Astrocyte (in vitro differentiated cells and primary cell): ENCODE results near the gene RAD51AP1. TPM values are rescaled to one million over a fixed set of nuclear protein-coding genes. Genes with fewer than 3 reads are reported as not detected.

Experiments
- DNase-seq: peaks from one replicate; pipeline ENCODE4 v3.0.0-alpha.2; 2010; ENCODE audit warnings: low read depth
- FAIRE-seq: peaks from 2 replicates; lab custom pipeline; 2011; peaks lifted over from hg19 to GRCh38; lab: Jason Lieb, UNC
- H2AFZ ChIP-seq: 2 replicates; pipeline ENCODE4 v1.6.0; 2012; ENCODE audit warnings: low read depth, low read length, inconsistent platforms
- H3K27ac ChIP-seq: 2 replicates; pipeline ENCODE4 v1.5.1; 2011; ENCODE audit warnings: low read depth, low read length, inconsistent platforms
- H3K27me3 ChIP-seq: 2 replicates; pipeline ENCODE4 v1.6.0; 2011; ENCODE audit warnings: low read length, inconsistent platforms; ENCODE audit not compliant: insufficient read depth
- H3K36me3 ChIP-seq: 2 replicates; pipeline ENCODE4 v1.5.1; 2011; ENCODE audit warnings: low read length, inconsistent platforms; ENCODE audit not compliant: insufficient read depth
- H3K4me1 ChIP-seq: 2 replicates; pipeline ENCODE4 v1.5.1; 2011; ENCODE audit warnings: low read length, inconsistent platforms; ENCODE audit not compliant: insufficient read depth
- H3K4me2 ChIP-seq: 2 replicates; pipeline ENCODE4 v1.6.0; 2012; ENCODE audit warnings: low read length, inconsistent platforms
- H3K4me3 ChIP-seq: 2 replicates; pipeline ENCODE4 v1.5.1; 2011; ENCODE audit warnings: low read depth, mild to moderate bottlenecking, low read length, inconsistent platforms; ENCODE audit not compliant: insufficient read depth
- H3K79me2 ChIP-seq: 2 replicates; pipeline ENCODE4 v1.6.0; 2012; ENCODE audit warnings: mild to moderate bottlenecking, low read length, inconsistent platforms; ENCODE audit not compliant: insufficient read depth
- H3K9ac ChIP-seq: 2 replicates; pipeline ENCODE4 v1.6.0; 2012; ENCODE audit warnings: mild to moderate bottlenecking, low read length, inconsistent platforms
- H3K9me3 ChIP-seq: 2 replicates; pipeline ENCODE4 v1.5.1; 2012; ENCODE audit warnings: low read depth, mild to moderate bottlenecking, low read length, inconsistent platforms; ENCODE audit not compliant: insufficient read depth
- H4K20me1 ChIP-seq: 2 replicates; pipeline ENCODE4 v1.6.0; 2012; ENCODE audit warnings: low read length, inconsistent platforms; ENCODE audit not compliant: insufficient read depth
- H3K27ac Mint-ChIP-seq: one replicate; pipeline ENCODE4 v1.8.0; 2021; ENCODE audit warnings: mild to moderate bottlenecking, mixed read lengths; ENCODE audit not compliant: unreplicated experiment
- H3K27me3 Mint-ChIP-seq: one replicate; pipeline ENCODE4 v1.8.0; 2021; ENCODE audit warnings: low read depth, mixed read lengths; ENCODE audit not compliant: unreplicated experiment
- H3K36me3 Mint-ChIP-seq: one replicate; pipeline ENCODE4 v1.8.0; 2021; ENCODE audit warnings: low read depth, mixed read lengths; ENCODE audit not compliant: unreplicated experiment
- H3K4me1 Mint-ChIP-seq: one replicate; pipeline ENCODE4 v1.8.0; 2021; ENCODE audit warnings: low read depth, mixed read lengths; ENCODE audit not compliant: unreplicated experiment
- H3K4me3 Mint-ChIP-seq: one replicate; pipeline ENCODE4 v1.8.0; 2021; ENCODE audit warnings: mild to moderate bottlenecking, moderate library complexity, mixed read lengths; ENCODE audit not compliant: unreplicated experiment
- H3K9me3 Mint-ChIP-seq: one replicate; pipeline ENCODE4 v1.8.0; 2021; ENCODE audit warnings: mild to moderate bottlenecking, mixed read lengths; ENCODE audit not compliant: unreplicated experiment
- EZH2 ChIP-seq: IDR thresholded peaks from 2 replicates; pipeline ENCODE4 v1.6.1; 2012; ENCODE audit warnings: mild to moderate bottlenecking, low read length, inconsistent platforms; ENCODE audit not compliant: insufficient read depth
- total RNA-seq: library from RNA; stranded (reverse); gene quantifications from 2 replicates; pipeline ENCODE4 v1.2.1, GENCODE V29; 2021
- TF ChIP-seq, protein P1 (sequence below): IDR thresholded peaks from 2 replicates; pipeline ENCODE4 v1.5.1; 2011; ENCODE audit warnings: low read depth, mild to moderate bottlenecking, inconsistent platforms, low read length, moderate library complexity; ENCODE audit not compliant: insufficient read depth

RAD51AP1 gene
- total RNA-seq, 1 donor from 2014 or later, result 5.3 TPM

DNA sequence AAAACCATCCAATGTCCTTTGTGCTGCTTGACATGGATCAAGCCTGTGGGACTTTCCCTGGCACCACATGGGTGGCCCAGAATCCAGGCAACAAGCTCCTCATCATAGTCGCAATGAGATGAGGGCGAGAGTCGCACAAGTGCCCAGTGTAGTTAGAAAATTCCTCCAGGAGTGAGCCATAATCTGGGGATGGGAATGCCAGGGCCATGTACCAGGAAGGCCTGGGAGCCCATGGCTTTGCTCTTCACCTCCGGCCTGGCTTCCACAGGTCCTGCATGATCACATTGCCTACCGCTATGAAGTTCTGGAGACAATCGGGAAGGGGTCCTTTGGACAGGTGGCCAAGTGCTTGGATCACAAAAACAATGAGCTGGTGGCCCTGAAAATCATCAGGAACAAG is 57.2 kb downstream of the RAD51AP1 start:
- DNase-seq, result no peak
- Mint-ChIP-seq H3K27ac (no peak overlapping the region), H3K9me3 (no peaks in the 10 kb centered on the region), H3K36me3 (no peaks in the 10 kb centered on the region), H3K4me1 (no peaks in the 10 kb centered on the region), H3K27me3 (peaks cover 19% of the 10 kb centered on the region), H3K4me3 (no peak overlapping the region)
- H3K79me2 ChIP-seq, result no peaks in the 10 kb centered on the region
- no peaks in the 10 kb centered on the region for H3K4me1 ChIP-seq
- H3K9me3 ChIP-seq, result no peaks in the 10 kb centered on the region
- H3K4me3 ChIP-seq, result no peak overlapping the region
- no peaks in the 10 kb centered on the region for H4K20me1 ChIP-seq
- no peak overlapping the region for H2AFZ ChIP-seq
- FAIRE-seq, result no peak
- TF ChIP-seq, protein P1, sequence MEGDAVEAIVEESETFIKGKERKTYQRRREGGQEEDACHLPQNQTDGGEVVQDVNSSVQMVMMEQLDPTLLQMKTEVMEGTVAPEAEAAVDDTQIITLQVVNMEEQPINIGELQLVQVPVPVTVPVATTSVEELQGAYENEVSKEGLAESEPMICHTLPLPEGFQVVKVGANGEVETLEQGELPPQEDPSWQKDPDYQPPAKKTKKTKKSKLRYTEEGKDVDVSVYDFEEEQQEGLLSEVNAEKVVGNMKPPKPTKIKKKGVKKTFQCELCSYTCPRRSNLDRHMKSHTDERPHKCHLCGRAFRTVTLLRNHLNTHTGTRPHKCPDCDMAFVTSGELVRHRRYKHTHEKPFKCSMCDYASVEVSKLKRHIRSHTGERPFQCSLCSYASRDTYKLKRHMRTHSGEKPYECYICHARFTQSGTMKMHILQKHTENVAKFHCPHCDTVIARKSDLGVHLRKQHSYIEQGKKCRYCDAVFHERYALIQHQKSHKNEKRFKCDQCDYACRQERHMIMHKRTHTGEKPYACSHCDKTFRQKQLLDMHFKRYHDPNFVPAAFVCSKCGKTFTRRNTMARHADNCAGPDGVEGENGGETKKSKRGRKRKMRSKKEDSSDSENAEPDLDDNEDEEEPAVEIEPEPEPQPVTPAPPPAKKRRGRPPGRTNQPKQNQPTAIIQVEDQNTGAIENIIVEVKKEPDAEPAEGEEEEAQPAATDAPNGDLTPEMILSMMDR, result no peak
- TF ChIP-seq EZH2, result no peak
- H3K9ac ChIP-seq, result no peak overlapping the region
- H3K27me3 ChIP-seq, result no peaks in the 10 kb centered on the region
- no peak overlapping the region for H3K27ac ChIP-seq
- H3K4me2 ChIP-seq, result no peak overlapping the region
- H3K36me3 ChIP-seq, result no peaks in the 10 kb centered on the region

DNA sequence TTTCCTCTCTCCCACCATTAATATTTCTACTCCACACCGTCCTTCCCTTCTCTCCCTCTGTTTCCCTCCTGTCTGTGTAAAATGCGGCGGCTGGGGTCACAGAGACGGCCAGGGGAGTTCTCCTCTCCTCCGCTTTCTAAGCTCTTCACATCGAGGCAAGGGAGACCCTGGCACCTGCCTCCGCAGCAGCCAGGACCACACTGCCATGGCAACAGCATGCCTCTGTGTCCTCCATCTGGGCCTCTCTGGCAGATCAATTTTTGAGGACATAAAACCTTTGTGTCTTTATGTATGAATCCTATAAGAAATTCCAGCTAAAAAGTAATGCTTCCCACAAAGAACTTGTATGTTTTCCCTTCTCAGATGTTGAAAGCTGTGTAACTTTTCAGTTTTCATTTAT is 64.7 kb downstream of the RAD51AP1 start:
- Histone ChIP-seq H3K4me3 (no peak overlapping the region), H3K27me3 (peaks cover 14% of the 10 kb centered on the region), H3K79me2 (peaks cover 29% of the 10 kb centered on the region), H2AFZ (no peak overlapping the region), H4K20me1 (no peaks in the 10 kb centered on the region), H3K9me3 (no peaks in the 10 kb centered on the region), H3K4me1 (peaks cover 3% of the 10 kb centered on the region), H3K4me2 (no peak overlapping the region), H3K36me3 (no peaks in the 10 kb centered on the region), H3K27ac (no peak overlapping the region), H3K9ac (no peak overlapping the region)
- Mint-ChIP-seq H3K36me3 (peaks cover 3% of the 10 kb centered on the region), H3K4me3 (no peak overlapping the region), H3K27me3 (peaks cover 10% of the 10 kb centered on the region), H3K4me1 (no peaks in the 10 kb centered on the region), H3K9me3 (no peaks in the 10 kb centered on the region), H3K27ac (no peak overlapping the region)
- DNase-seq (no peak), FAIRE-seq (no peak)
- TF ChIP-seq EZH2, result no peak
- TF ChIP-seq, protein P1, result no peak

- Histone ChIP-seq H3K27ac (no peak overlapping the region), H3K4me1 (peaks cover 3% of the 10 kb centered on the region), H2AFZ (no peak overlapping the region), H3K79me2 (peaks cover 29% of the 10 kb centered on the region), H3K4me3 (no peak overlapping the region), H3K4me2 (no peak overlapping the region), H3K9me3 (no peaks in the 10 kb centered on the region), H3K27me3 (peaks cover 14% of the 10 kb centered on the region), H3K9ac (no peak overlapping the region), H4K20me1 (no peaks in the 10 kb centered on the region), H3K36me3 (no peaks in the 10 kb centered on the region)
- no peaks in the 10 kb centered on the region for H3K4me1 Mint-ChIP-seq
- peaks cover 6% of the 10 kb centered on the region for H3K36me3 Mint-ChIP-seq
- no peak overlapping the region for H3K27ac Mint-ChIP-seq
- no peak for DNase-seq
- TF ChIP-seq, protein P1, result no peak
- no peak for TF ChIP-seq EZH2
- H3K4me3 Mint-ChIP-seq, result no peak overlapping the region
- H3K27me3 Mint-ChIP-seq, result peaks cover 10% of the 10 kb centered on the region
- H3K9me3 Mint-ChIP-seq, result no peaks in the 10 kb centered on the region
- no peak for FAIRE-seq
These were observed 65.3 kb downstream of the RAD51AP1 start for GRCh38 chr12:4603946-4604345.
